T-cell (primary cell): ENCODE measurements around the gene RNF13. TPM values are rescaled to one million over a fixed set of nuclear protein-coding genes. Genes with fewer than 3 reads are reported as not detected.
"Not testable (repeated sequence)": the region's sequence is repeated elsewhere in the genome, so short reads cannot be mapped to it uniquely, and the experiment has no call there.

Experiments used
- ATAC-seq, 4 experiments: fragments of 200-7000 bp in 3 of 4; fragments of 150-1000 bp in 1 of 4; cut with Tn5 transposase; replicated peaks in 1 of 4; 1 replicate in 3 of 4; 2 replicates in 1 of 4; pipeline ENCODE4 v1.10.0; 2021; ENCODE audit warnings: moderate library complexity in 3 of 4, mild to moderate bottlenecking in 2 of 4, moderate number of reproducible peaks in 1 of 4
- CTCF ChIA-PET, 2 donors: fragments of 300-600 bp; sonication (Branson Sonifier 250); formaldehyde crosslinking; loops; one replicate each; lab custom pipeline; 2022; ENCODE audit warnings: antibody characterized with exemption in 2 of 2; lab: Charles Lee
- POLR2A ChIA-PET, 2 donors: fragments of 300-600 bp; sonication (Branson Sonifier 250); formaldehyde crosslinking; loops; one replicate each; lab custom pipeline; 2022; ENCODE audit warnings: antibody characterized with exemption in 2 of 2; lab: Charles Lee
- DNase-seq, 35 experiments: peaks; one replicate each; pipeline versions ENCODE4 v3.0.0 to v3.0.0-alpha.2; 2013 to 2023
- H3K27ac ChIP-seq: one replicate; pipeline ENCODE4 v1.5.1; 2013; ENCODE audit warnings: low read length
- H3K27me3 ChIP-seq, 2 experiments: replicated peaks in 1 of 2; 1 replicate in 1 of 2; 2 replicates in 1 of 2; pipeline versions ENCODE4 v1.6.1 to v1.7.0; 2013; ENCODE audit warnings: low read length in 1 of 2, mixed read lengths in 1 of 2; ENCODE audit not compliant: control insufficient read depth in 2 of 2, insufficient read depth in 2 of 2; ENCODE audit errors: extremely low read depth in 1 of 2
- H3K36me3 ChIP-seq, 2 donors: 1 replicate in 1 of 2; 2 replicates in 1 of 2; pipeline versions ENCODE4 v1.6.1 to v1.7.0; 2013; ENCODE audit warnings: low read length in 1 of 2; ENCODE audit not compliant: control insufficient read depth in 2 of 2, insufficient read depth in 1 of 2; ENCODE audit errors: extremely low read depth in 1 of 2
- H3K4me1 ChIP-seq, 2 experiments: 1 replicate in 1 of 2; 2 replicates in 1 of 2; pipeline versions ENCODE4 v1.6.1 to v1.7.0; 2013; ENCODE audit warnings: low read length in 2 of 2, mixed read lengths in 1 of 2; ENCODE audit not compliant: insufficient read depth in 2 of 2, control insufficient read depth in 1 of 2; ENCODE audit errors: extremely low read depth in 1 of 2
- H3K4me3 ChIP-seq, 2 donors: 1 replicate in 1 of 2; 2 replicates in 1 of 2; pipeline versions ENCODE4 v1.5.1 to v1.7.0; 2013; ENCODE audit warnings: mild to moderate bottlenecking in 2 of 2, low read length in 1 of 2, moderate library complexity in 1 of 2; ENCODE audit not compliant: control insufficient read depth in 1 of 2; ENCODE audit errors: extremely low read depth in 1 of 2
- H3K9me3 ChIP-seq: 2 replicates; pipeline ENCODE4 v1.7.0; 2013
- H3K27ac Mint-ChIP-seq, 2 donors: one replicate each; pipeline ENCODE4 v1.8.0; 2020 to 2021; ENCODE audit warnings: mild to moderate bottlenecking in 2 of 2, mixed read lengths in 2 of 2
- H3K27me3 Mint-ChIP-seq, 2 donors: one replicate each; pipeline ENCODE4 v1.8.0; 2021 to 2022; ENCODE audit warnings: mixed read lengths in 2 of 2
- H3K36me3 Mint-ChIP-seq: one replicate; pipeline ENCODE4 v1.8.0; 2021; ENCODE audit warnings: mixed read lengths
- H3K4me1 Mint-ChIP-seq, 3 donors: one replicate each; pipeline ENCODE4 v1.8.0; 2020 to 2022; ENCODE audit warnings: mixed read lengths in 3 of 3, mild to moderate bottlenecking in 1 of 3
- H3K4me3 Mint-ChIP-seq, 3 donors: one replicate each; pipeline ENCODE4 v1.8.0; 2020 to 2022; ENCODE audit warnings: mild to moderate bottlenecking in 3 of 3, mixed read lengths in 3 of 3, moderate library complexity in 3 of 3
- H3K9me3 Mint-ChIP-seq, 3 donors: one replicate each; pipeline ENCODE4 v1.8.0; 2020 to 2022; ENCODE audit warnings: mixed read lengths in 3 of 3
- WGBS: methylation state at CpG from one replicate; pipeline ENCODE4 v1.1.5; 2013; ENCODE audit warnings: missing lambda C conversion rate; ENCODE audit not compliant: insufficient coverage; 5-methylcytosine and 5-hydroxymethylcytosine counted together
- total RNA-seq, 35 experiments: library from RNA in 6 of 35; stranded (reverse) in 6 of 35; fragments of 120-200 nt in 1 of 35; gene quantifications; one replicate each; pipeline versions ENCODE4 v1.2.1 to v1.2.4 and lab custom pipeline; 2013 to 2026

The RNF13 gene
- total RNA-seq, 5 donors from 2014 or later (not counting 1 experiment from before 2014, with no cell fraction given) = 45.0 to 55.8 (median 54.8) TPM

- no peak overlapping the region for H3K4me3 Mint-ChIP-seq
- DNase-seq (no peak), ATAC-seq (no peak)
- peaks cover 34 to 44% (median 39%) of the 10 kb centered on the region in 3 donors for H3K4me1 Mint-ChIP-seq
- H3K4me1 ChIP-seq = no peaks in the 10 kb centered on the region
- peaks cover 0 to 14% (median 13%) of the 10 kb centered on the region in 3 donors for H3K9me3 Mint-ChIP-seq
- CTCF ChIA-PET = interaction anchor here in 1 of 2 donors (0.6 to 1.1 kb wide), 2 partner anchors 18 to 871 kb away, joined by 3 to 6 read pairs; no protein-coding TSS in a partner anchor
- peaks cover 38% of the 10 kb centered on the region for H3K36me3 Mint-ChIP-seq
- no peaks in the 10 kb centered on the region for H3K27me3 Mint-ChIP-seq
- peaks cover under 1% of the 10 kb centered on the region for H3K9me3 ChIP-seq
- 67% methylated on average over 1 of the region's 3 CpGs for WGBS
- H3K4me3 ChIP-seq = no peak overlapping the region
- no peaks in the 10 kb centered on the region for H3K27me3 ChIP-seq
- H3K36me3 ChIP-seq = no peaks in the 10 kb centered on the region
- POLR2A ChIA-PET = no interaction called here
- no peak overlapping the region for H3K27ac Mint-ChIP-seq
- no peak overlapping the region for H3K27ac ChIP-seq
Observed at GRCh38 chr3:149826636-149827035, 13.6 kb downstream of the RNF13 start.

- Histone ChIP-seq H3K27me3 (no peaks in the 10 kb centered on the region), H3K27ac (no peak overlapping the region), H3K36me3 (no peaks in the 10 kb centered on the region), H3K4me3 (no peak overlapping the region), H3K4me1 (no peaks in the 10 kb centered on the region), H3K9me3 (peaks cover 11% of the 10 kb centered on the region)
- ATAC-seq (no peak), DNase-seq (no peak)
- Mint-ChIP-seq H3K4me3 (no peak overlapping the region), H3K36me3 (peaks cover 39% of the 10 kb centered on the region), H3K4me1 (peaks cover 22 to 27% (median 24%) of the 10 kb centered on the region in 3 donors), H3K9me3 (peaks cover 0 to 25% (median 21%) of the 10 kb centered on the region in 3 donors), H3K27ac (no peak overlapping the region), H3K27me3 (no peaks in the 10 kb centered on the region)
- ChIA-PET CTCF (interaction anchor here in 1 of 2 donors (0.7 kb wide), 1 partner anchor 116 kb away, joined by 4 read pairs; no protein-coding TSS in a partner anchor), POLR2A (no interaction called here)
- WGBS = no CpG with 5 or more reads among the region's 1 CpG
Observed at GRCh38 chr3:149828390-149828789, 15.4 kb downstream of the RNF13 start.

GRCh38 chr3:149829631-149830030, 16.6 kb downstream of the RNF13 start:
- H3K4me1 ChIP-seq, H3K27ac Mint-ChIP-seq, H3K4me3 Mint-ChIP-seq, H3K4me3 ChIP-seq, POLR2A ChIA-PET, ATAC-seq, H3K27me3 Mint-ChIP-seq, H3K36me3 ChIP-seq, CTCF ChIA-PET, H3K27ac ChIP-seq, H3K27me3 ChIP-seq, DNase-seq: not testable (repeated sequence)
- H3K9me3 ChIP-seq = peaks cover 14% of the 10 kb centered on the region
- peaks cover 36% of the 10 kb centered on the region for H3K36me3 Mint-ChIP-seq
- no CpG with 5 or more reads among the region's 4 CpGs for WGBS
- peaks cover 16 to 20% (median 18%) of the 10 kb centered on the region in 3 donors for H3K4me1 Mint-ChIP-seq
- peaks cover 0 to 27% (median 26%) of the 10 kb centered on the region in 3 donors for H3K9me3 Mint-ChIP-seq

GRCh38 chr3:149830902-149831301, 17.9 kb downstream of the RNF13 start:
- no peak overlapping the region for H3K27ac Mint-ChIP-seq
- H3K36me3 ChIP-seq = no peaks in the 10 kb centered on the region
- no peaks in the 10 kb centered on the region for H3K27me3 Mint-ChIP-seq
- H3K27ac ChIP-seq = no peak overlapping the region
- peaks cover 0 to 40% (median 29%) of the 10 kb centered on the region in 3 donors for H3K9me3 Mint-ChIP-seq
- no peaks in the 10 kb centered on the region for H3K4me1 ChIP-seq
- H3K36me3 Mint-ChIP-seq = peaks cover 33% of the 10 kb centered on the region
- no peak overlapping the region for H3K4me3 Mint-ChIP-seq
- CTCF ChIA-PET = no interaction called here
- POLR2A ChIA-PET = no interaction called here
- no peaks in the 10 kb centered on the region for H3K27me3 ChIP-seq
- peaks cover 14% of the 10 kb centered on the region for H3K9me3 ChIP-seq
- ATAC-seq (no peak), DNase-seq (no peak)
- no peak overlapping the region for H3K4me3 ChIP-seq
- H3K4me1 Mint-ChIP-seq = peaks cover 11 to 14% (median 11%) of the 10 kb centered on the region in 3 donors
- 93% methylated on average over 1 of the region's 2 CpGs for WGBS

GRCh38 chr3:149831321-149831720, 18.3 kb downstream of the RNF13 start:
- 90% methylated on average over 3 of the region's 4 CpGs for WGBS
- Histone ChIP-seq H3K36me3 (no peaks in the 10 kb centered on the region), H3K9me3 (peaks cover 14% of the 10 kb centered on the region), H3K27me3 (no peaks in the 10 kb centered on the region), H3K27ac (no peak overlapping the region), H3K4me1 (no peaks in the 10 kb centered on the region), H3K4me3 (no peak overlapping the region)
- peaks cover 31% of the 10 kb centered on the region for H3K36me3 Mint-ChIP-seq
- ATAC-seq (no peak), DNase-seq (no peak)
- H3K9me3 Mint-ChIP-seq = peaks cover 0 to 43% (median 30%) of the 10 kb centered on the region in 3 donors
- peaks cover 7 to 10% (median 7%) of the 10 kb centered on the region in 3 donors for H3K4me1 Mint-ChIP-seq
- CTCF ChIA-PET = no interaction called here
- H3K27ac Mint-ChIP-seq = no peak overlapping the region
- H3K27me3 Mint-ChIP-seq = no peaks in the 10 kb centered on the region
- no peak overlapping the region for H3K4me3 Mint-ChIP-seq
- POLR2A ChIA-PET = no interaction called here

- ChIA-PET POLR2A (no interaction called here), CTCF (no interaction called here)
- H3K27me3 Mint-ChIP-seq = no peaks in the 10 kb centered on the region
- H3K27ac Mint-ChIP-seq = no peak overlapping the region
- H3K9me3 ChIP-seq = peaks cover 17% of the 10 kb centered on the region
- H3K4me3 ChIP-seq = no peak overlapping the region
- H3K36me3 Mint-ChIP-seq = peaks cover 37% of the 10 kb centered on the region
- DNase-seq (no peak), ATAC-seq (no peak)
- H3K36me3 ChIP-seq = no peaks in the 10 kb centered on the region
- no peaks in the 10 kb centered on the region for H3K4me1 ChIP-seq
- peaks cover 0 to 50% (median 33%) of the 10 kb centered on the region in 3 donors for H3K9me3 Mint-ChIP-seq
- no peak overlapping the region for H3K4me3 Mint-ChIP-seq
- 100% methylated on average over 1 of the region's 1 CpG for WGBS
- H3K27me3 ChIP-seq = no peaks in the 10 kb centered on the region
- H3K4me1 Mint-ChIP-seq = peaks cover 5 to 11% (median 10%) of the 10 kb centered on the region in 3 donors
- H3K27ac ChIP-seq = no peak overlapping the region
Observed at GRCh38 chr3:149832086-149832485, 19.1 kb downstream of the RNF13 start.
